ACHN (cell line): Measurements from ENCODE around the gene PHLPP1.
A peak's percentile ranks its signal among the peaks of the same experiment; 100 is the strongest.

Experiments used
- DNase-seq: peaks from one replicate; pipeline ENCODE4 v3.0.0-alpha.2; 2015
- in situ Hi-C: cut with HindIII; loops from 2 replicates; pipeline ENCODE4 v1.10.0; 2017; ENCODE audit warnings: low sequenced_read_pairs, low pct_ligation_motif_present, low pct_unique_long_range_greater_than_20kb

The PHLPP1 gene

DNA sequence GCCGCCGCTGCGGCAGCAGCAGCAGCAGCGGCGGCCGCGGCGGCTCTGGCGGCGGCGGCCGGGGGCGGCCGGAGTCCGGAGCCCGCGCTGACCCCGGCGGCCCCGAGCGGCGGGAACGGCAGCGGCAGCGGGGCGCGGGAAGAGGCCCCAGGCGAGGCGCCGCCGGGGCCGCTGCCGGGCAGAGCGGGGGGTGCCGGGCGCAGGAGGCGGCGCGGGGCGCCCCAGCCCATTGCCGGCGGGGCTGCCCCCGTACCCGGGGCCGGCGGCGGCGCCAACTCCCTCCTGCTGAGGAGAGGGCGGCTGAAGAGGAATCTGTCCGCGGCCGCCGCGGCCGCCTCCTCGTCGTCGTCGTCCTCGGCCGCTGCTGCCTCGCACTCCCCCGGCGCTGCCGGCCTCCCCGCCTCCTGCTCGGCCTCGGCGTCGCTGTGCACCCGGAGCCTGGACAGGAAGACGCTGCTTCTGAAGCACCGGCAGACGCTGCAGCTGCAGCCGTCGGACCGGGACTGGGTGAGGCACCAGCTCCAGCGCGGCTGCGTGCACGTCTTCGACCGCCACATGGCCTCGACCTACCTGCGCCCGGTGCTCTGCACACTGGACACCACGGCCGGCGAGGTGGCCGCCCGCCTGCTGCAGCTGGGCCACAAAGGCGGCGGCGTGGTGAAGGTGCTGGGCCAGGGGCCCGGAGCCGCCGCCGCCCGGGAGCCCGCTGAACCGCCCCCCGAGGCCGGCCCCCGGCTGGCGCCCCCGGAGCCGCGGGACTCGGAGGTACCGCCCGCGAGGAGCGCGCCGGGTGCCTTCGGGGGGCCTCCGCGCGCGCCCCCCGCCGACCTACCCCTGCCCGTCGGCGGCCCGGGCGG lies 646 bp downstream of the PHLPP1 start:
- in situ Hi-C loops, result no loop called here
- DNase-seq, result peak; percentile 52

DNA sequence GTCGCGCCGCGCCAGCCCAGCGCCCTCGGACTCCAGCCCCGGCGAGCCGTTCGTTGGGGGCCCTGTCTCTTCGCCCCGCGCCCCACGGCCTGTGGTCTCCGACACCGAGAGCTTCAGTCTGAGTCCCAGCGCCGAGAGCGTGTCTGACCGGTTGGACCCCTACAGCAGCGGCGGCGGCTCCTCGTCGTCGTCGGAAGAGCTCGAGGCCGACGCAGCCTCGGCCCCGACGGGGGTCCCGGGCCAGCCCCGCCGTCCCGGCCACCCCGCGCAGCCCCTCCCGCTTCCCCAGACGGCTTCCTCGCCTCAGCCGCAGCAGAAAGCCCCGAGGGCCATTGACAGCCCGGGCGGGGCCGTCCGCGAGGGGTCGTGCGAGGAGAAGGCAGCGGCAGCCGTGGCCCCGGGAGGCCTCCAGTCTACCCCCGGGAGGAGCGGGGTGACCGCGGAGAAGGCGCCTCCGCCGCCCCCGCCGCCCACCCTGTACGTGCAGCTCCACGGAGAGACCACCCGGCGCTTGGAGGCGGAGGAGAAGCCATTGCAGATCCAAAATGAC lies 1.4 kb downstream of the PHLPP1 start:
- DNase-seq, result peak; percentile 34
- in situ Hi-C loops, result no loop called here

DNA sequence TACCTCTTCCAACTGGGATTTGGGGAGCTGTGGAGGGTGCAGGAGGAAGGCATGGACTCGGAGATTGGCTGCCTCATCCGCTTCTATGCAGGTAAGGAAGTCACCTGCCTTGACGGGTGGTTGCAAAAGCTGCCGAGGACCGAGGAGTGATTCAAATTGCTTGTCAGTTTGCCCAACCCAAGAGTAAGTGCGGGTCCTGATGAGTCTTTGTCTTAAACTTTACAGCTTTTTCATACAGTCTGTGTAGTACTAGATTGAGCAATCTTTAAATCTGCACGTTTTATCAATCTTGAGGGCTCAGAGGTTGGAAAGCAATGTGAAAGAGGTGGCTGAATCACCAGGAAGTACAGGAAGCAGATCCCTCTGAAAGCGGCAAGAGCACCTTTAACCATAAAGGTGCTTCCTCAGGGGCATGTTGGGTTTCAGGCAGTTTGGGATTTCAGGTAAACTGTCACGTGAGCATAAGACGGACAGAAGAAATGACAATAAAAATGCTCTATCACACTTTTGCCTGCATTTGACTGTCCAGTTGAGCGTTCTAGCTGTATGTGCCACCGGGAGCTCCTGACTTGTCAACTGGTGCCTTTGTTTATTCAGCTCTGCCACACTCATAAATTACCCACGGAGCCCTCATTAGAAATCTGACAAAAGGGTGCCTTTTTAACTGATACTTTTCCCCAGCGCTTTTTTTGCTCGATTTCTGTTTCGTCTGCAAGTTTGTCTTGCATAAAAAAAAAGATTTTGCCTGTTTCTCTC lies 2.0 kb downstream of the PHLPP1 start:
- in situ Hi-C loops, result no loop called here
- peak; percentile 42 for DNase-seq

DNA sequence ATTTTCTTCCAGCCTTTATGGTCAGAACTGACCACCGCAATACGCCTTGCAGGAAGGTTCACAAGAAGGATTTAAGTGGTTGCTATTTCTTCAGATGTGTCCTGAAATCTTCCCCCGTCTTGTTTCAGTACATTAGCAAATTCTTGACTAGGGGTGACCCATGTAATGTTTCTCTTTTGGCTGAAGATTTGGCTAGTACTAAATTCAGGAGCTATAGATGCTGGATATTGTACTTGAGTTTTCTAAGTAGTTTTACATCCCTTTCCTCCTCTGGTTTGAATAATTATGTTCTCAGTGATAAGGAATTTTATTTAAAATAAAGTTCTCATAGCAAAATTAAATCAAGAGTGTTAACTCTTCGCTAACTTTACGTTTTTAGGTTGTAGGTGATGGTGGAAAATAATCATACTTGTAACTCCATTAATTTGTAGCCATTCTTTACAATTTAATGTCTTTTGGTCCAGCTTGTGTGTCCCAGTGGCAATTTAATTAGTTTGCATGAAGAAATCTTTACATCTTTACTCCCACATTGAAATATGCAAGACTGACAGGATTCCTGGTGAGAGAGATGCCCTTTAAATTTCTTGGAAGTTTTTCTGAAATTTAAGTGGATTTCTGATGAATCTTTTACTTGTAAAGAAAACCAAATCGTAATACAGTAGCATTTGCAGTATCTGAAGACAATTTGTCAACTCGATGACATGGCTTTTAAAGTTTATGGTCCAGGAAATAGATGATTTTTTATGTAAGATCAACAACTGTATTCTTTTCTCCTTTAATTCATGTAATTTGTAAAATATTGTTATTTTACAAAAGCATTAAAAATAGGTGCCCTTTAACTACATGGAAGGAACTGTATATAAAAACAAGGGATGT lies 2.8 kb downstream of the PHLPP1 start:
- DNase-seq, result no peak
- in situ Hi-C loops, result no loop called here

DNA sequence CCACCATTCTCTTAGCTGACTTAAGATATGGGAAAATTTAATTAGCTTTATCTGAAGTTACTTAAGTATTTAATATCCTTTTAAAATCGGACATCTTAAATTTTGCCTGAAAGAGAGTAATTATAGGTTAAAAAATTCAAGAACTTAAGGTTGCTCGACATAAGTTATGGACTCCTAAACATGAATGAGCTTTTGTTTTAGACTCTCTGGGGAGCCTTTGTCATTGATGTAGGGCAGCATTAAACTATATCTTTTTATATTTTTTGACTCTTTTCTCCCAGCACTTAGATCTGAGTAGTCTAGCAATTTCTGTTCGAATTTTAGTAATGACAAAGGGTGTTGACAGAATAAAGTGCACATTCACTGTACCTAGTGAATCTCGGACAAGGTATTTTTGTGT lies 4.7 kb downstream of the PHLPP1 start:
- no peak for DNase-seq
- in situ Hi-C loops, result no loop called here

DNA sequence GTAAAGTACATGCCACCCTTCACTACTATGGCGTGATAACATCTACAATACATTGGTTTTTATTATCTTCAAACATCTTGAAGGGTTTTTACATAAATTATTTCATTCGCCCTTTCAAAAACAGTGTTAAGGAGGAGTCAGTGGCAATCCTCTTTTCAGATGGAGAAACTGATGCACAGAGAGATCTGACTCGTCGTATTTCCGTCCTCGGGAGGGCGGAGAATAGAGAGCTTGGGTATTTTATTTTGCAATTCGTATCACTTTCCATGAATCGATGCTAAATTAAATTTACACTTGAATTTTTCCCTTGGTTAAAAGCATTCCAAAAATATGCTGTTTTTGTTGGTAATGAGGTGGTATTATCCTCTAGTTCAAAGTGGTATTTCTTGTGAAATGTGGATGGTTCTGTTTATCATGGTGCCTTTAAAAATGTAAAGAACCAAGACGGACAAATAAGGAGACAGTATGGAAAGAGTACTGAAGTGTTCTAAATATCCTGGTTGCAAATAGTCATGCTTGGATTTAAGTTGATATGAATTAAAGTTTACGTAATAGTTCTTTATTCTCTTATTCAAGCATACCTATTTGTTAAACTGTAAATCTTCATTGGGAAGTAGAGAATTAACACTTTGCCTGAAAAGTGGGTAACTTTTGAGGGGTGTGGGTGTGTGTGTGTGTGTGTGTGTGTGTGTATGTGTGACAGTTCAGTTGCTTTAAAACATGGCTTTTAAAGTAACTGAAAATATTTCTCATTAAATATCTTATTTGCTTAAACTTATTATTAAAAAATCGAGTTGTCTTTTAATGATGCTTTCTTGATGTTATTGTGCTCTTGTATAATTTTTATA lies 5.6 kb downstream of the PHLPP1 start:
- in situ Hi-C loops, result no loop called here
- DNase-seq, result no peak

DNA sequence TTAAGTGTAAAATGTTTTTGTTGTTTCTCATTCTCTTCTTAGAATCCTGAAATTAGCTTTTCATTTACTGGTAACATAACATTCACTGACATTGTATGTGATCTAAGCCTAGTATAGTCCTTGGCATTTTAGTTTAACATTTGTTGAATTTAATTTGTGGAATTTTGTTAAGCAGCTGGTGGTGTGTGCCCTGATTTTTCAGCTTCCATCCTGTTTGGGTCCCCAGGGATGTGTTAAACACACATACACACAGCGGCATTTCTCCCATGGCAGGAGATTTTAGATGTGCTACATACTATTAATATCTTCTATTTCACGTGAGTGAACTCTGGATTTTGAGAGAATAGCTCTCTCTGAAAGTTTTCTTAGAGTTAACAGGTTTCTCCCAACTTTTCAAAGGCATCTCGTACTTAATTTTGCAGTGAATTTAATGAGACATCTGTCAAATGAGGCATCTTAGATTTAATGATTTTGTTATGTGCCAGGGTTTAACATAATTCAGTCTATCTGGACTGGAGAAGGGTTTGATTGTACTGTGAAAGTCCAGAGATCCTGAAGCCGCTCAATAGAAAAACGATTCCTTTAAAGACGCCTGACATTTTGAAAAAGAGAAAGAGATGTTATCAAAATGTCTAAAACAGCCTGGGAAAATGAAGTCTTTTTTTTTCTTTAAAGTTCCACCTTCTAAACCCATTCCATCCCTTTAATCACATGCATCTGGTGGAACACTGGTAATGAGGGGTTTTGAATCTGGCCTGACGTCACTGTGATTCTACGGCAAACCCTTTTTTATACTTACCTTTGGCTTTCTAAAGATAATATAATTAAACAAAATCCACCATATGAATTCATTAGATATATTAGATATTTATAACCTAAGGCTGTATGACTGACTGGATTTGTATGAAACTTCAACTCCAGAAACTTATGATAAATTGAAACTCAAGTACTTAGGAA lies 6.8 kb downstream of the PHLPP1 start:
- in situ Hi-C loops, result no loop called here
- no peak for DNase-seq

DNA sequence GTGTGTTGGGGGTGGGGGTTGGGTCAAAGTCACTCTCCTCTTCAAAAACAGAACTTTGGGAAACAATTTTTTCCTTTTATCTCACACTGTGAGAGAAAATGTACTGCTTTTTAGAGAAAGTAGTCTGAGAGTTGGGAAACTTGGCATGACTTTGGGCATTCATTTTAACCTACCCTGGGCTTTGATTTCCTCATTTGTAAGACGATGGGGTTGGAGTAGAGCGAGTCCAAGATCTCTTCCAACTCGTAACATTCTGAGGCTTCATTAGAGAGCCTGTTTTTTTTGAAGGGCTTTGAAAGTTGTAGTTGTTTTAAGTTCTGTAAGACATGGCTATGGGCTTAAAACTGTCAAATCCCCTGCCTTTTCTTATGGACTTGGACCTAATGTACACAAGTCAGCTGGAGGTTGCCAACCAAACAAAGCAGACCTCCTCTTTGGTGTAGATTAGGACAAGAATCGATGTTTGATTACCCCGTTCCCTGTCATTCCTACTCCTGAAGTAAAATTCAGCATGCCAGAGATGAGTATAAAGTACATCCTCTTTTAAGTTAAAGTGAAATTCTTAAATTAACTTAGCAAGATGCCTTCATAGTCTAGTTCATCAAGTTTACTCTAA lies 8.4 kb downstream of the PHLPP1 start:
- in situ Hi-C loops, result no loop called here
- no peak for DNase-seq

DNA sequence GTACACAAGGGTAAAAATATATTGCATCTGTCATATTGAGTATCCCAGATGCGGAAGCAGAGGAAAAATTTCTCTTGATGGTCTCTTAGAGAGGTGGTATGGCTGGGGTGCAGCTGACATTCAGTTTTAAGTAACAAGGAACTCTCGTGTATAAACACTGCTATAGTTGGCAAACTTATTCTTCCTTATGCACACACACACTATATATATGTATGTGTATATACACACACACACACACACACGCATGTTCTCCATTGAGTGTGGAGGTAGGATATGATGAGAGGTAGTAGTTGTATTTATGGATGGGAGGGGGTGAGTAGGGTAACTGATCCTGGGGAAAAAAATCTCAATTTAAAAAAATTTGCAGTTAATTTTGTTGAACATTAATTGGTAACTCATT lies 10.6 kb downstream of the PHLPP1 start:
- DNase-seq, result no peak
- in situ Hi-C loops, result no loop called here

DNA sequence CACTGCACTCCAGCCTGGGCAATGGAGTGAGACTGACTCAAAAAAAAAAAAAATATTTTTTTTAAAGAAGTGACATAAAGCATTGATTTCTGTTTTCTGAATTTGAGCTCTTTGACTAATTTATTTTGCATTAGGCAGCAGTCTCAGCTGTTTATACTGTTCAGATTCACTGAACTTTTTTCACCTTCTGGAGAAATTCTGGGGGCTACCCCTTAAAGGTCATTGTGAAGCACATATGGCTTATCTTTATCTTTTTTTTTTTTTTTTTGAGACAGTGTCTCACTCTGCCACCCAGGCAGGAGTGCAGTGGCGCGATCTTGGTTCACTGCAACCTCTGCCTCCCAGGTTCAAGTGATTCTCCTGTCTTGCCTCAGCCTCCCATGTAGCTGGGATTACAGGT lies 12.9 kb downstream of the PHLPP1 start:
- DNase-seq, result no peak
- in situ Hi-C loops, result no loop called here

DNA sequence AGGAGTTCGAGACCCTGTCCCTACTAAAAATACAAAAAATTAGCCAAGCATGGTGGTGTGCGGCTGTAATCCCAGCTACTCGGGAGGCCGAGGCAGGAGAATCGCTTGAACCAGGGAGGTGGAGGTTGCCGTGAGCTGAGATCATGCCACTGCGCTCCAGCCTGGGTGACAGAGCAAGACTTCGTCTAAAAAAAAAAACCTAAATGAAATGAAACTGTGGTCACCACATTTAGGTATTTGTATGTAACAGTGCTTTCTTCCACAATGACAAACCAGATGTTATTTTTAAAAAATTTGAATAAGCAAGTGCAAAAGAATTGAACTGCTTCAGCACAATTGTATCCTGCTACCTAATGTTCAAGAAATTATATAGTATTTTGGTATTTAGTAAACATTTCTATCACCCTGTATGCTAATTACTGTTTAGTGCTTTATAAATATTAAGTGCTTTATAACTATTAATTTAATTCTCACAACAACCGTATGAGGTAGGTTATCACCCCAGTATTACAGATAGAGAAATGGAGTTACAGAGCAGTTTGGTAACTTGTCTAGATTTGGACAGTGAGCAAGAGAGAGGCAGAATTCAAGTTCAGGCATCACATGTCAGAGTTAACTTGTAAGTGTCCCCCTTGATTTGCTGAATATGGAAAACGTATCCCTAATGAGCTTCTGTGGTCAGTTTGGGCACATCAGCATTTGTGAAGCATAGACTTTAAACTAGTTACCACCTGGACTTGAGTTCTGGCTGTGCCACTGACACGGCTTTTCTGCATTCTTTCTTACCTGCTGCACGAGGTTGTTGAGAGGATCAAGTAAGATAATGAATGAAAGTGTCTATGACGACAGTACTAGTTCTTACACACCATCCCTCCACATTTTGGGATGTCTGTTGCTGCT lies 14.4 kb downstream of the PHLPP1 start:
- in situ Hi-C loops, result no loop called here

DNA sequence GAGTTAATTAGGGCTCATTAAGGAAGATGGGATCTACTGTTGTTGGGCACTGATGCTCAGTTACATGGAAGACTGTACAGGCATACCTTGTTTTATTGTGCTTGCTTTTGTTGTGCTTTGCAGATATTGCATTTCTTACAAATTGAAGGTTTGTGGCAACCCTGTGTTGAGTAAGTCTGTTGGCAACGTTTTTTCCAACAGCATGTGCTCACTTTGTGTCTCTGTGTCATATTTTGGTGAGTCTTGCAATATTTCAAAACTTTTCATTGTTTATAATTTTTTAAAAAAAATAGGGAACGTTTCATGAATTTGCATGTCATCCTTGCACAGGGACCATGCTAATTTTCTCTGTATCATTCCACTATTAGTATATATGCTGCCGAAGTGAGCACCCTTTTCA lies 15.6 kb downstream of the PHLPP1 start:
- no peak for DNase-seq
- in situ Hi-C loops, result no loop called here

More for the DNA sequence above, 14.4 kb downstream of the PHLPP1 start:
- DNase-seq, result no peak

DNA sequence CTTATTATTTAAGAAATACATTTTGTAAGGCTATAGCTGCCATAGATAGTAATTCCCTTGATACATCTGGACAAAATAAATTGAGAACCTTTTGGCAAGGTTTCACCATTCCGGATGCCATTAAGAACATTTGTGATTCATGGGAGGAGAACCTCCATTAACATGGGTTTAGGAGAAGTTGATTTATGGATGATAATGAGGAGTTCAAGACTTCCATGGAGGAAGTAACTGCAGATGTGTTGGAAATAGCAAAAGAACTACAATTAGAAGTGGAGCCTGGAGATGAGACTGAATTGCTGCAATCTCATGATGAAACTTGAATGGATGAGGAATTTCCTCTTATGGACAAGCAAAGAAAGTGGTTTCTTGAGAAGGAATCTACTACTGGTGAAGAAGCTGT lies 17.3 kb downstream of the PHLPP1 start:
- no peak for DNase-seq
- in situ Hi-C loops, result no loop called here

DNA sequence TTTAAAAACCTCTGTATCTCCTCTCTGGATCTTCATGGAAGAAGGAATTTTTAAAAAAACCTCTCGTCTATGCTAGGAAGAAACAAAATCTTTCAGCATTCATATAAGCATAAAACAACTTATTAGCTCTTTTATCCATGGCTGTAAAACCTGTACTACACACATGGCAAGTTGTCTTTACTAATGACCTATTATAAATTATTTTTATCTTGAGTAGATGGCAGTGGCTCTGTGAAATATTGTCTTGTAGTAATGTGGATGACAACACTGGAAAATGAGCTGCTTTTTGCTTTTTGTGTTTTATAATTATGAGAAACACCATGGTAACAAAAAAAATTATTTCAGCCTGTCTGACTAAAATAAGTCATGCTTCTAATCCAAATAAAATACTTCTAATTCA lies 18.9 kb downstream of the PHLPP1 start:
- DNase-seq, result no peak
- in situ Hi-C loops, result no loop called here

DNA sequence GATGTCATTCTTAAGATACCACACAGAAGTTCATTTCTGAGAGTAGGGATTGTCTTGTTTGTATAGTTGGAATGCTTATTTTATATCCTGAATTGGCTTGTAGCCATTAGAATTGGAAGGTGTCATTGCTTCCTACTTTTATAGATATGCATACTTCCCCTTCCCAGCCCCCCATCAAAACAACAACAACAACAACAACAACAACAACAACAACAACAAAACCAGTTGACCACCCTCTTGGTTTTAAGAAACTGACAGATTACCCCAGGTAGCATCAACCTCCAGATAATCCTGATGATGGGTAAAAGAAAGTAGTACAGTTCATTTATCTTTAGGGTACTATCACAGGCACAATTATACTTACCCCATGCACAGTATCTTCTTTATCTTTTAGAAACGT lies 20.0 kb downstream of the PHLPP1 start:
- no peak for DNase-seq
- in situ Hi-C loops, result no loop called here
